Right lobe of liver (tissue), 6 donors: Measurements from ENCODE around the gene KIT. TPM values are rescaled to one million over a fixed set of nuclear protein-coding genes. Genes with fewer than 3 reads are reported as not detected.
"Not testable (repeated sequence)": the region's sequence is repeated elsewhere in the genome, so short reads cannot be mapped to it uniquely, and the experiment has no call there.

Experiments used
- ATAC-seq, 4 donors: fragments of 200-7000 bp; cut with Tn5 transposase; one replicate each; pipeline ENCODE4 v1.9.1; 2020; ENCODE audit warnings: mild to moderate bottlenecking in 4 of 4, moderate library complexity in 4 of 4
- DNase-seq, 3 donors: peaks; one replicate each; pipeline ENCODE4 v3.0.0-alpha.2; 2020
- H3K27ac ChIP-seq, 3 donors: fragments of 200-600 bp; one replicate each; pipeline ENCODE4 v1.8.0; 2022
- H3K27me3 ChIP-seq, 2 donors: fragments of 200-600 bp; one replicate each; pipeline ENCODE4 v1.8.0; 2022
- H3K36me3 ChIP-seq, 4 donors: fragments of 200-600 bp; sonication (generic) in 1 of 4; one replicate each; pipeline versions ENCODE4 v1.5.1 to v1.8.0; 2017 to 2022; ENCODE audit warnings: control low read depth in 1 of 4
- H3K4me1 ChIP-seq, 4 donors: fragments of 200-600 bp; sonication (generic) in 1 of 4; one replicate each; pipeline versions ENCODE4 v1.5.1 to v1.8.0; 2017 to 2022; ENCODE audit warnings: control low read depth in 1 of 4
- H3K4me3 ChIP-seq, 3 donors: fragments of 200-600 bp; one replicate each; pipeline ENCODE4 v1.8.0; 2022
- H3K9me3 ChIP-seq, 4 donors: fragments of 200-600 bp; sonication (generic) in 1 of 4; one replicate each; pipeline versions ENCODE4 v1.5.1 to v1.8.0; 2017 to 2022; ENCODE audit warnings: control low read depth in 1 of 4
- POLR2A ChIP-seq: fragments of 450-650 bp; IDR thresholded peaks from one replicate; pipeline ENCODE4 v1.6.1; 2017; ENCODE audit warnings: antibody characterized with exemption, mild to moderate bottlenecking
- WGBS: methylation state at CpG from one replicate; pipeline ENCODE4 v1.1.6; 2018; ENCODE audit warnings: low coverage, low lambda C conversion rate; ENCODE audit not compliant: insufficient coverage; ENCODE audit errors: missing lambda C conversion rate; 5-methylcytosine and 5-hydroxymethylcytosine counted together
- intact Hi-C, 2 donors: fragments of 100-400 bp; cut with DNase I; formaldehyde crosslinking; loops; one replicate each; pipeline versions ENCODE4 v1.11.2 to v1.14.1; 2022
- total RNA-seq, 6 experiments: library from RNA; depleted of rRNA in 2 of 6; stranded (reverse); fragments of >200 nt in 2 of 6; fragmentation: NEBNext Ultra II Directional in 3 of 6; extraction: Animal tissue kit (Norgen Biotek cat#: 25700) in 3 of 6; gene quantifications; one replicate each; pipeline versions ENCODE4 v1.1.0 to v1.2.4, GENCODE V29; 2016 to 2023
- TF ChIP-seq, protein P1 (sequence below), 4 donors: fragments of 200-600 bp in 3 of 4; fragments of 450-650 bp in 1 of 4; IDR thresholded peaks; one replicate each; pipeline versions ENCODE4 v1.5.1 to v1.8.0; 2016 to 2022; ENCODE audit warnings: antibody characterized with exemption in 4 of 4, mild to moderate bottlenecking in 2 of 4
- donor health status: DM: no; HTN: yes; CAD: no.
- donor health status: DM: no; HTN: no; CAD: no.
- donor health status: DM: no; HTN: no; CAD: no.
- donor health status: DM: no; HTN: yes; CAD: no.
- donor health status: DM: no; HTN: yes; CAD: no.

KIT gene
- total RNA-seq, 6 experiments from 2014 or later: 0.19 to 1.6 (median 0.77) TPM

DNA sequence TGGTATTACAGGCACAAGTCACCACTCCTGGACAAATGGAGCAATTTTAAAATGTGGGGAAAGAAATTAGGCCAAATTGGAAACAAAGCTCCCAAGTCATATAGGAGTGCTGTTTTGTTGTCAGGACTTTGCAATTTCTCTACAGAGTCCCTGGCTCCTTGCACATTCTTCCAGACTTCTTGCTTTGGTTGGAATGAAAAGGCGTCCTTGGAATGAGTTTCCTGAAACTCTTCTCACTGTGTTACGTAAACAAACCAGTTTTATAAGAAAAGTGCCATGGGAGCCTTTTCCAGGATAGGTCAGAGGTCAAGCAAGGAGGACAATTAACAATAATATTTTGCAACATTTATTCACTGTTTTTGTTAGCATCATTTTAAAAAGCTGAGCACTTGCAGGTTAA, 32.4 kb upstream of the KIT start:
- Histone ChIP-seq H3K27ac (no peak overlapping the region), H3K4me1 (no peaks in the 10 kb centered on the region), H3K9me3 (no peaks in the 10 kb centered on the region), H3K36me3 (no peaks in the 10 kb centered on the region), H3K27me3 (no peaks in the 10 kb centered on the region), H3K4me3 (no peak overlapping the region)
- intact Hi-C loops: no loop called here
- 56% methylated on average over 2 of the region's 2 CpGs for WGBS
- DNase-seq (no peak), ATAC-seq (no peak)
- TF ChIP-seq POLR2A: no peak
- TF ChIP-seq, protein P1, sequence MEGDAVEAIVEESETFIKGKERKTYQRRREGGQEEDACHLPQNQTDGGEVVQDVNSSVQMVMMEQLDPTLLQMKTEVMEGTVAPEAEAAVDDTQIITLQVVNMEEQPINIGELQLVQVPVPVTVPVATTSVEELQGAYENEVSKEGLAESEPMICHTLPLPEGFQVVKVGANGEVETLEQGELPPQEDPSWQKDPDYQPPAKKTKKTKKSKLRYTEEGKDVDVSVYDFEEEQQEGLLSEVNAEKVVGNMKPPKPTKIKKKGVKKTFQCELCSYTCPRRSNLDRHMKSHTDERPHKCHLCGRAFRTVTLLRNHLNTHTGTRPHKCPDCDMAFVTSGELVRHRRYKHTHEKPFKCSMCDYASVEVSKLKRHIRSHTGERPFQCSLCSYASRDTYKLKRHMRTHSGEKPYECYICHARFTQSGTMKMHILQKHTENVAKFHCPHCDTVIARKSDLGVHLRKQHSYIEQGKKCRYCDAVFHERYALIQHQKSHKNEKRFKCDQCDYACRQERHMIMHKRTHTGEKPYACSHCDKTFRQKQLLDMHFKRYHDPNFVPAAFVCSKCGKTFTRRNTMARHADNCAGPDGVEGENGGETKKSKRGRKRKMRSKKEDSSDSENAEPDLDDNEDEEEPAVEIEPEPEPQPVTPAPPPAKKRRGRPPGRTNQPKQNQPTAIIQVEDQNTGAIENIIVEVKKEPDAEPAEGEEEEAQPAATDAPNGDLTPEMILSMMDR (IDR thresholded peaks at IDR 0.05): no peak

DNA sequence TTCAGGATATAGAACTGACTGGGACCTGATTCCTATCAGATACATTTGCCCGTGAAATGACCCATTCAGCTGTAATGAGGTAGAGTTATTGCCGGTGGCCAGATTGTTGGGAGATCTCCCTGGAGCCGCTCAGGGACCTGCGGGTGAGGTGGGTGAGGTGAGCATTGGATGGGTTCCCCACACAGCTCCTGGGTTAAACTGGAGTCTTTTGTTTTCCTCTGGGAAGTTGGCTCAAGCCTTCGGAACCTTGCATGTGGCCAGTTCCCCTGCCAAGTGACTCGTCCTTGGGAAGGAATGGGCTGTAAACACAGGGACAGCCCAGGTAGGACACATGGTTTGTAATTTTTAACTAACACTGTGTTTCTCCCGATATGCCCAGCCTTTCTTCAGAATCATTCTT, 31.6 kb upstream of the KIT start:
- 14% methylated on average over 2 of the region's 7 CpGs for WGBS
- Histone ChIP-seq H3K36me3 (no peaks in the 10 kb centered on the region), H3K27ac (no peak overlapping the region), H3K4me1 (no peaks in the 10 kb centered on the region), H3K27me3 (no peaks in the 10 kb centered on the region), H3K9me3 (no peaks in the 10 kb centered on the region), H3K4me3 (no peak overlapping the region)
- DNase-seq (no peak), ATAC-seq (peak; percentile 21 to 59 (median 28))
- intact Hi-C loops: no loop called here
- TF ChIP-seq POLR2A: no peak
- TF ChIP-seq, protein P1 (IDR thresholded peaks at IDR 0.05): no peak

DNA sequence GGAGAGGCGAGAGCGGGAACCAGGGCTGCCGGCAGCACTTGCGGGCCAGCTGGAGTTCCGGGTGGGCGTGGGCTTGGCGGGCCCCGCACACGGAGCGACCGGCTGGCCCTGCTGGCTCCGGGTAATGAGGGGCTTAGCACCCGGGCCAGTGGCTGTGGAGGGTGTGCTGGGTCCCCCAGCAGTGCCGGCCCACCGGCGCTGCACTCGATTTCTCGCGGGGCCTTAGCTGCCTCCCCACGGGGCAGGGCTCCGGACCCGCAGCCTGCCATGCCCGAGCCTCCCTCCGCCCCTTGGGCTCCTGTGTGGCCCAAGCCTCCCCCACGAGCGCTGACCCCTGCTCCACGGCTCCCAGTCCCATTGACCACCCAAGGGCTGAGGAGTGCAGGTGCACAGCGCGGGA, 25.2 kb upstream of the KIT start:
- WGBS: no CpG with 5 or more reads among the region's 29 CpGs
- intact Hi-C loops: no loop called here
- Histone ChIP-seq H3K4me1 (no peaks in the 10 kb centered on the region), H3K4me3 (no peak overlapping the region), H3K27ac (no peak overlapping the region), H3K27me3 (no peaks in the 10 kb centered on the region), H3K9me3 (no peaks in the 10 kb centered on the region), H3K36me3 (no peaks in the 10 kb centered on the region)
- peak in 1 of 3 donors; percentile 17 for DNase-seq
- TF ChIP-seq POLR2A: no peak
- TF ChIP-seq, protein P1 (IDR thresholded peaks at IDR 0.05): no peak
- ATAC-seq: no peak

DNA sequence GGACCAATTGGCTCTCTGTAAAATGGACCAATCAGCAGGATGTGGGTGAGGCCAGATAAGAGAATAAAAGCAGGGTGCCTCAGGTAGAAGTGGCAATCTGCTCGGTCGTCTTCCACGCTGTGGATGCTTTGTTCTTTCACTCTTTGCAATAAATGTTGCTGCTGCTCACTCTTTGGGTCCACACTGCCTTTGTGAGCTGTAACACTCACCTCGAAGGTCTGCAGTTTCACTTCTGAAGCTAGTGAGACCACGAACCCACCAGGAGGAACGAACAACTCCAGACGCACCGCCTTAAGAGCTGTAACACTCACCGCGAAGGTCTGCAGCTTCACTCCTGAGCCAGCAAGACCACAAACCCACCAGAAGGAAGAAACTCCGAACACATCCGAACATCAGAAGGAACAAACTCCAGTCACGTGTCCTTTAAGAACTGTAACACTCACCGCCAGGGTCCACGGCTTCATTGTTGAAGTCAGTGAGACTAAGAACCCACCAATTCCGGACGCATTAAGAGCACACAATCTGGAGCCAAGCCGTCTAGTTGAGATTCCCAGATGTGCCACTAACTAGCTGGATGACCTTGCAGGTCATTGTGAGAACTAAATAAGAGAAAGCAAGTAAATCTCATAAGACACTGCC, 24.5 kb upstream of the KIT start:
- 57% methylated on average over 7 of the region's 18 CpGs for WGBS
- ATAC-seq, H3K36me3 ChIP-seq, H3K9me3 ChIP-seq, intact Hi-C loops, DNase-seq, H3K4me3 ChIP-seq, H3K27ac ChIP-seq, H3K4me1 ChIP-seq, H3K27me3 ChIP-seq: not testable (repeated sequence)

DNA sequence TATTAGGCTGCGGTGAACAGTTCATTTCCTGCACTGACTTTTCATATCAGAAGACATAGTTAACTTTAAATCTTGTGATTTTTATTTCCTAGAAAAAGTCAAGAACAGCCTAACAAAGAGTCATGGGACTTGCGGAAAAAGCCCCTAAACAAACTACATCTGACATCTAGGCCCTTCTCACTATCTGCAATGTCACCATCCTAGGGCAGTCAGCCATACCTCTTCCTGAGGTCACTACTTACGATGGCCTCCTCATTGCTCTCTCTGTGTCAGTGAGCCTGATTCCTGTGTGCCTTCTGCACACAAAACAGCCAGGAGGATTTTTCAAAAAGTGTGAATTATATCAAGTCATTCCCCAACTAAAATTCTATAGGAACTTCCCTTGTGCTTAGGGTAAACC, 22.4 kb upstream of the KIT start:
- no peak for TF ChIP-seq POLR2A
- TF ChIP-seq, protein P1 (IDR thresholded peaks at IDR 0.05): no peak
- H3K9me3 ChIP-seq: no peaks in the 10 kb centered on the region
- H3K27me3 ChIP-seq: no peaks in the 10 kb centered on the region
- H3K27ac ChIP-seq: no peak overlapping the region
- ATAC-seq: peak in 3 of 4 donors; percentile 40 to 62 (median 55)
- no peaks in the 10 kb centered on the region for H3K4me1 ChIP-seq
- no peak overlapping the region for H3K4me3 ChIP-seq
- H3K36me3 ChIP-seq: no peaks in the 10 kb centered on the region
- DNase-seq: no peak
- 56% methylated on average over 3 of the region's 3 CpGs for WGBS
- intact Hi-C loops: no loop called here
